Esophagus (tissue), 2 donors: ENCODE measurements around the gene SLC30A9. TPM values are rescaled to one million over a fixed set of nuclear protein-coding genes. Genes with fewer than 3 reads are reported as not detected.

ENCODE experiments used
- H3K27ac ChIP-seq, 2 donors: one replicate each; pipeline ENCODE4 v1.5.1; 2013; ENCODE audit warnings: low read depth in 2 of 2, mild to moderate bottlenecking in 2 of 2, inconsistent platforms in 1 of 2, low read length in 1 of 2, moderate library complexity in 1 of 2
- H3K27me3 ChIP-seq, 2 donors: one replicate each; pipeline ENCODE4 v1.6.1; 2013; ENCODE audit warnings: low read length in 2 of 2, control low read depth in 1 of 2, mild to moderate bottlenecking in 1 of 2; ENCODE audit not compliant: insufficient read depth in 2 of 2, control insufficient read depth in 1 of 2
- H3K36me3 ChIP-seq, 2 donors: one replicate each; pipeline ENCODE4 v1.6.1; 2013; ENCODE audit warnings: low read length in 1 of 2; ENCODE audit not compliant: control insufficient read depth in 2 of 2, insufficient read depth in 2 of 2
- H3K4me1 ChIP-seq, 2 donors: one replicate each; pipeline ENCODE4 v1.6.1; 2013; ENCODE audit warnings: low read length in 1 of 2; ENCODE audit not compliant: control insufficient read depth in 2 of 2, insufficient read depth in 2 of 2
- H3K4me3 ChIP-seq, 2 donors: one replicate each; pipeline ENCODE4 v1.5.1; 2013; ENCODE audit warnings: low read length in 2 of 2, mild to moderate bottlenecking in 2 of 2, low read depth in 1 of 2, moderate library complexity in 1 of 2
- H3K9me3 ChIP-seq, 2 donors: one replicate each; pipeline ENCODE4 v1.6.1; 2013; ENCODE audit warnings: mild to moderate bottlenecking in 2 of 2, low read depth in 1 of 2, low read length in 1 of 2, moderate library complexity in 1 of 2; ENCODE audit not compliant: control insufficient read depth in 2 of 2, insufficient read depth in 1 of 2
- WGBS, 2 donors: extraction: QIAGEN DNeasy Blood & Tissue Kit; methylation state at CpG; one replicate each; pipeline ENCODE4 v1.1.7; 2013; 5-methylcytosine and 5-hydroxymethylcytosine counted together
- polyA plus RNA-seq, 2 donors: library from polyadenylated mRNA; stranded (reverse); fragments of 200-250 nt; gene quantifications; one replicate each; pipeline ENCODE4 v1.2.3, GENCODE V29; 2013
- donor health status: healthy with polysubstance abuse.
- donor health status: Bipolar disorder and iron deficiency.

SLC30A9 gene
- polyA plus RNA-seq, 2 donors: 10.5 to 16.0 TPM

- Histone ChIP-seq H3K9me3 (no peaks in the 10 kb centered on the region), H3K27me3 (no peaks in the 10 kb centered on the region)
- 89 to 94% methylated on average over 3 of the region's 3 CpGs for WGBS, 2 donors
These were observed 4.2 kb downstream of the SLC30A9 start for GRCh38 chr4:41994461-41994985.

GRCh38 chr4:41998019-41998418 lies 7.7 kb downstream of the SLC30A9 start:
- WGBS, 2 donors: 93 to 95% methylated on average over 3 of the region's 3 CpGs

More at GRCh38 chr4:41994461-41994985, 4.2 kb downstream of the SLC30A9 start:
- no peak overlapping the region for H3K27ac ChIP-seq
- no peaks in the 10 kb centered on the region for H3K36me3 ChIP-seq
- no peak overlapping the region for H3K4me3 ChIP-seq
- no peaks in the 10 kb centered on the region for H3K4me1 ChIP-seq

GRCh38 chr4:41999321-41999720 lies 9.0 kb downstream of the SLC30A9 start:
- no peaks in the 10 kb centered on the region for H3K27me3 ChIP-seq
- H3K4me3 ChIP-seq: no peak overlapping the region
- H3K36me3 ChIP-seq: no peaks in the 10 kb centered on the region
- no peaks in the 10 kb centered on the region for H3K4me1 ChIP-seq
- no peaks in the 10 kb centered on the region for H3K9me3 ChIP-seq
- H3K27ac ChIP-seq: no peak overlapping the region

More at GRCh38 chr4:41998019-41998418, 7.7 kb downstream of the SLC30A9 start:
- Histone ChIP-seq H3K9me3 (no peaks in the 10 kb centered on the region), H3K27me3 (no peaks in the 10 kb centered on the region), H3K4me3 (no peak overlapping the region), H3K4me1 (no peaks in the 10 kb centered on the region), H3K36me3 (no peaks in the 10 kb centered on the region), H3K27ac (no peak overlapping the region)

GRCh38 chr4:42008011-42008786 lies 17.9 kb downstream of the SLC30A9 start:
- H3K4me1 ChIP-seq: no peaks in the 10 kb centered on the region
- 95 to 96% methylated on average over 3 of the region's 3 CpGs for WGBS, 2 donors
- H3K4me3 ChIP-seq: no peak overlapping the region
- H3K36me3 ChIP-seq: no peaks in the 10 kb centered on the region
- no peak overlapping the region for H3K27ac ChIP-seq
- no peaks in the 10 kb centered on the region for H3K9me3 ChIP-seq
- no peaks in the 10 kb centered on the region for H3K27me3 ChIP-seq

GRCh38 chr4:42015438-42015837 lies 25.1 kb downstream of the SLC30A9 start:
- WGBS, 2 donors: 90 to 93% methylated on average over 2 of the region's 2 CpGs
- Histone ChIP-seq H3K4me1 (no peaks in the 10 kb centered on the region), H3K36me3 (no peaks in the 10 kb centered on the region), H3K27me3 (no peaks in the 10 kb centered on the region), H3K27ac (no peak overlapping the region), H3K9me3 (no peaks in the 10 kb centered on the region), H3K4me3 (no peak overlapping the region)

GRCh38 chr4:42018451-42018850 lies 28.1 kb downstream of the SLC30A9 start:
- no peaks in the 10 kb centered on the region for H3K36me3 ChIP-seq
- no peak overlapping the region for H3K27ac ChIP-seq
- H3K9me3 ChIP-seq: no peaks in the 10 kb centered on the region
- WGBS, 2 donors: 83 to 89% methylated on average over 2 of the region's 2 CpGs
- H3K4me3 ChIP-seq: no peak overlapping the region
- H3K27me3 ChIP-seq: no peaks in the 10 kb centered on the region
- H3K4me1 ChIP-seq: no peaks in the 10 kb centered on the region

GRCh38 chr4:42048394-42048793 lies 58.1 kb downstream of the SLC30A9 start:
- no peaks in the 10 kb centered on the region for H3K4me1 ChIP-seq
- no peaks in the 10 kb centered on the region for H3K9me3 ChIP-seq
- H3K36me3 ChIP-seq: no peaks in the 10 kb centered on the region
- no peaks in the 10 kb centered on the region for H3K27me3 ChIP-seq
- no peak overlapping the region for H3K4me3 ChIP-seq
- 19 to 43% methylated on average over 1 of the region's 1 CpG for WGBS, 2 donors
- no peak overlapping the region for H3K27ac ChIP-seq

- Histone ChIP-seq H3K4me1 (no peaks in the 10 kb centered on the region), H3K27ac (no peak overlapping the region), H3K36me3 (no peaks in the 10 kb centered on the region), H3K9me3 (no peaks in the 10 kb centered on the region), H3K27me3 (no peaks in the 10 kb centered on the region), H3K4me3 (no peak overlapping the region)
- 90 to 92% methylated on average over 3 of the region's 3 CpGs for WGBS, 2 donors
These were observed 60.4 kb downstream of the SLC30A9 start for GRCh38 chr4:42050516-42051249.

GRCh38 chr4:42066402-42066801 lies 76.1 kb downstream of the SLC30A9 start:
- H3K27ac ChIP-seq: no peak overlapping the region
- no peaks in the 10 kb centered on the region for H3K9me3 ChIP-seq
- 91 to 92% methylated on average over 2 of the region's 2 CpGs for WGBS, 2 donors
- no peak overlapping the region for H3K4me3 ChIP-seq
- H3K27me3 ChIP-seq: no peaks in the 10 kb centered on the region
- H3K36me3 ChIP-seq: peaks cover 0 to 3% of the 10 kb centered on the region in 2 donors
- no peaks in the 10 kb centered on the region for H3K4me1 ChIP-seq
